HG02610 (cell line): ENCODE data around the gene AP3S2.
"Not testable (repeated sequence)": the region's sequence is repeated elsewhere in the genome, so short reads cannot be mapped to it uniquely, and the experiment has no call there.

Experiments used
- ATAC-seq: cut with Tn5 transposase; IDR thresholded peaks from one replicate; pipeline ENCODE4 v1.9.1; 2021; ENCODE audit warnings: mild to moderate bottlenecking, moderate library complexity; ENCODE audit not compliant: unreplicated experiment

The AP3S2 gene

DNA sequence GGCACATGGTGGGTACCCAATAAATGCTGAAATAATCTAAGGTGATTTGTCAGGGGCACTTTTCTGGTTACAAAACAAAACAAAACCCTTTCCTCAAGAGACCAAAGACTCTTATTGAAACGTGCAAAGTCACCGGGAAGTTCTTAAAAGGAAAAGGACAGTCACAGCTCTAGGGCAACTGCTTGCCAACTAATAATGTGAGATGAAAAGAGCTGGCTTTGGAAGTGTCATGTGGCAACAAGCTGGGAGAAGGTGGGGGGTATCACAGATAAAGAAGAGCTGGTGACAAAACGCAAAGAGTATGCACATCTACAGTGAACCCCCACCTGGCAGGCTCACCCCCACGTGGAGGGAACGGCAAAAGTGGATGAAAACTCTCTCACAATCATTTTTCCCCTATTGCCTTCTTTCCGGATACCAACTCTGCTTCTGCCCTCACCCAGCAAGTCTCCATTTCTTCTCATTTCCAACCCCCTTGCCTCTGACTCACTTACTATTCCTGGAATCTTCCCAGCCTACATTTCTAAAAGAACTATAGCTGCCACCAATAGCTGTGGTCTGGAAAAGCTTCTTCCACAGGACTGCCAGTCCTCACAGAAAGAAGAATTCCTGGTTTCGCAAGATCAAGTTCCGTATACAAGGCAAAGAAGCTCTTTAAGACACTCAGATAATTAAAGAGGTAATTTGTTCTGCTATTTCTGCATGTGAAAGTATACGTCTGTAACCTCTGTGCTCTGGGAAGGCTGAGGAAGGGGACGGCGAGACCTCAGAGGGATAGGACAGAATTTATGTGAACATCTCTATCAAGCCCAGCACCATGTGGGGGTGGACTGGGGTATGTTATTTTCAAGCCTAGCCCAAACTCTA, 57.3 kb downstream of the AP3S2 start:
- ATAC-seq = no peak

DNA sequence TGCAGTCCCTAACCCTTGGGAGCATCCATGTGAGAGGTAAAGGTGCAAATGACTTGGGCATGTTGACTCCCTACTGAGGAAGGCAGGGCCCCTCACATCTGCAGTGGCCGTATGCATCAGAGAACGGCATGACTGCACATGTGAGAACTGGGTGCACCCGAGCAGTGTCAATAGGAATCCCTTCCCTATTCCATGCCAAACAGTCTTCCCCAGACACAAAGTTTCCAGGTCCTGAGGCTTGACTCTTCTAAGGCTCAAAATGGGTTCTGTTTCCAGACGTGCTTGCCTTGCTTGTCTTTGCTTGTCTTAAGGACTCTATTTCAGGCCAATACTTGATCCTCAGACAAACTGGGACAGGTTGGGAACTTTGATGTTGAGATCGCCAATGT, 58.6 kb downstream of the AP3S2 start:
- ATAC-seq = no peak

DNA sequence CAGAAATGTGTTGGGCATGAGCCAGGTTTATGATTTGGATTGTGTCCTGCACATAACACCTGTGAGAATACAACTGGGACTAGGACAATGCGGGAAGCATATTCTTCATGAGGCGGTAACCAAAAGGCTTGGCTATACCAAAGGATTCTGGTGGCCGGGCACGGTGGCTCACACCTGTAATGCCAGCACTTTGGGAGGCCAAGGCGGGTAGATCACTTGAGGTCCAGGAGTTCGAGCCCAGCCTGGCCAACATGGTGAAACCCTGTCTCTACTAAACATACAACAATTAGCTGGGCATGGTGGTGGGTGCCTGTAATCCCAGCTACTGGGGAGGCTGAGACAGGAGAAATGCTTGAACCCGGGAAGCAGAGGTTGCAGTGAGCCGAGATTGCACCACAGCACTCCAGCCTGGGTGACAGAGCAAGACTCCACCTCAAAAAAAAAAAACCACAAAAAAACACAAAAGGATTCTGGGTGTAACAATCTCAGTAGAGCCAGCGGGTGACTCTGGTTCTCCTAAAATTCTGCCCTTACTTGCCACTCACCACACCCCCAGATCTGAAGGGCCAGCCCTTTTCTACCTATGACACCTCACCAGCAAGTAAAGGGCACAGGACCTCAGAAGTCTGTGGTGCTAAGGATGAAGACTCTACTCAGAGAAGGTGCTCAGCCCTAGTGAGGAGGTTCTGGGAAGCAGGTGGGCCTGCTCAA, 59.2 kb downstream of the AP3S2 start:
- ATAC-seq = not testable (repeated sequence)

DNA sequence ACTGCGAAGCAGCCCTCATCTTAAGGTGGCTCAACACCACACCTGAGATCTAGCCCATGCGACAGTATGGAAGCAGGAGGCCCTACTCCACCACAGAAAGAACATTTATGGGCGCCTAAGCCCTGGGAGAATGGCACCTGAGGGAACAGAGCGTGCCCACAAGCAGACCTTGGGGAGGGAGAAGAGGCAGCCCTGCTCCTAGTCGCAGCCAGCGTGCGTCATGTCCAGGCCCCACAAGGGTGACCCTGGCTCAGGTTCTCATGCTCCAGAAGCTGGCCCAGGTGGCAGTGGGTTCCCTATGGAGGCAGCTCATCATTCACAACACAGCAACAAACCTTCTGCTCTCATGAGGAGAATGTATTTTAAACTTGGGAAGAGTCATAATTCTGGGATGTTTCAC, 59.8 kb downstream of the AP3S2 start:
- no peak for ATAC-seq

DNA sequence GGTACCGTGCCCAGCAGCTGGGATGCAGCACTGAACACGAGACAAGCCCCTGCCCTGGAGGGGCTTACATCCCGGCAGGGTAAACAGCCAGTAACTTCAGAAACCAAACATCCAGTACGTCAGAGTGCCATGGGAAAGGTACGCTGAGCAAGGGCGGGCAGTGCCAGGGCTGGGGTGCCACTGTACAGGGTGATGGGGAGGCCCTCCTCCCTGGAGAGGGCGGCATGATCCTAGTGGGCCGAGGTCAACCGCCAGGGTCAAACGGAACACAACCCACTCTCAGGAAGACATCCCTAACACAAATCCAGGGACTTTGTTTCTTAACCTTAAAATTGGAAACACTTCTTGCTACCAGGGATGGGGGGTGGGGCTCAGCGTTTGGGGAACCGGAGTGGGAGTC, 63.2 kb downstream of the AP3S2 start:
- no peak for ATAC-seq

DNA sequence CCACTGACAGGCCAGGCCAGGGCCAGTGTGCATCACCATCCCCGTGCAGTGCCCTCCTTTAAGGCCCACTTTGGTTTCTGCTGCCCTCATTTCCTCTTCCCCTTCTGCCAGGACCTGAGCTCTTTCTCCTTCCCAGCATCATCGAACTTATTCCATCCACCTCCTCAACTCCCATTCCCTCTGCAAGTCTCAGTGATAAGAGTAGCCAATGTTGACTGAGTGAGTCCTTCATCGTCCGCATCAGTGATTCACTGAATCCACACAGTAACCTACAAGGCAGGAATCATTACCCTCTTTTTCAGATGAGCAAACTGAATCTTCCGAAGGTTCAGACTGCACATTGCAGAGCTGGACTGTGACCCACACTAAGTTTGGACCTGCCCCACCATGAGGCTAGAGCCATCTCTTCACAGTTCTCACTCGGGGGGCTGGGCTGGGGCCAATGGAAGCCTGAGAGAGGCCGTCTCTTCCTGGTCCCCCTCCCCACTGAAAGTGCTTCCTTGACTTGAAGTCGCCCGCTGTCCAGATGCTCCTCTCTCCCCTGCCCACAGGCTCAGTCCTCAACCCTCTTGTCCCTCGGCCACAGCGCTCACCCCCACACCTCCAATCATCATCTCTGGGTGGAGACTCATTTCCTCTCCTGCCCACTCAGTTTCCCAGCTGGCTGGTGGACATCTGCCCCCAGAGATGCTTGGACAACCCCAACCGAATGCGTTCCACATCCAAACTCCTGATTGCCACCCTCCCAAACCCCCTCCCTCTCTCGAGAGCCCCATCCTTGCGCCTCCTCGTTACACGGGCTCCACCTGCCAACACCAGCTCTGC, 64.0 kb downstream of the AP3S2 start:
- no peak for ATAC-seq

DNA sequence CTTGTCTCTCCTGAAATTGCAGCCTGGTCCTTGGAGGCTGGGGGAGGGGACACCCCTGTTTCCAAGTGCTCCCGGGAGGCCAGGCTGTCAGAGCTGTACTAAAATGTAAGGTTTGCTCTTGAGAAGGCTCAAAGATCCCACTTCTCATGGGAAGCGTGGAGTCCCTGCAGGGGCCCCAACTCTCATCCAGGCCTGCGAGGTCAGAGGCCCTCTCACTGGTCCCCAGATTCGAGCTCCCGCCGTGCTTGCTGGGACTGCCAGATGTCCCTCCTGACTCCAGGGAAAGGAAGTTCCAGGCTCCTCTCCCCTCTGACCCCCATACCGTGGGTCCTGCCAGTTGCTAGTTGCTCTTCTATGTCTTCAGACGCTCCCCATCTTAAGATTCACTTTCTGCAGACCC, 64.6 kb downstream of the AP3S2 start:
- ATAC-seq = no peak

DNA sequence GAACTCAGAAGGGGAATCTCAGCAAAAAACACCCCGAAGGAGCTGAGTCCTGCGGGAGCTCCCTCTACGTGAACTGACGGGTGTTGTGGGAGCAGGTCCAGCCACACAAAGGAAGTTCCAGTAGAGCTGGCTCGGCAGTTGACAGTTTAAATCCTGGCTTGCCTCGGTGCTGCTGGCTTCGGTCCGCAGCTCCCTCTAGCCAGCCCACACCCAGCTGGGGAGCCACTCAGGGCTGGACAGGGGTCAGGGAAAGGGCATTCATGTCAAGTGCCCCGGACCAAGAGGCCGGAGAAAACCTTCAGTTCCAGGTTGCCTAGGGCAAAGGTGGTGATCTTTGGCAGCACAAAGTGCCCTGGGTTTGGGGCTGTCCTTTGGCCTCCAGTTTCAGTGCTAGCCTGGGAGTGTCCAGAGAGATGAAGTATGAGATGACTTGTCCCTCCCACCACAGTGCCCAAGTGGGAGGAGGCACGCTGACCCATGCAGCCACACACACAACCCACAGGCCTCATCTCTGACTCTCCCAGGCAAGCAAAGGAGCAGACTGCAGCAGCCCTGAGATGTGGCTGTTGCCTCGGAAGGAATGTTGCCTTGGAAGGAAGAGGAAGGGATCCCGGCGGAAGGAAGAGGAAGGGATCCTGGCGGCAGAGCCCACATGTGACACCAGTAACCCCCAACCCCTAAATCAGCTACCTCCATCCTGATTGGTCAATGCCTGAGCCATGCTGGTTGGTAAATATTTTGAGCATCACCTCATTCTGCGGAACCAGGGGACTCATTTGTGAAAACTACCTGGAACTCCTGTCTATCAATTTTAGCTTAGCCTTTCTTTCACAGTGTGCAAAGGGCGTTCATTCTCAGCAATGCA, 65.3 kb downstream of the AP3S2 start:
- ATAC-seq = no peak

DNA sequence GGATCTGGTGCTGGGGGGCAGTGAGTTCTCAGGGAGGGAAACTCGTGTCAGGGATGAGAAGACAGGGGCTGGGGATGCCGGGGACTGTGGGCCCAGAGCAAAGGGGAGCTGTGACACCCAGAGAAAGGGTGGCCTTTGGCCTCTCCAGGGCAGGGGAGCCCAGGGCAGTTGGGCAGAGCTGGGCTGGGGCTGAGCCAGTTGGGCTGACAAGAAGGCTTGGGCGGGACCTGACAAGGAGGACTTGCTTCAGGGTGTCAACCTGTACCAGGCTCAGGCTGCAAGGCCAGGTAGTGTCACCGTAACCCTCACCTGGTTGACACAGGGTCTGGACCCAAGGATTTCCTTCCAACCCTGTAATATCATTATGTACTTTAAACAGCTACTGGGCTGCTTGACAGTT, 66.0 kb downstream of the AP3S2 start:
- ATAC-seq = no peak

DNA sequence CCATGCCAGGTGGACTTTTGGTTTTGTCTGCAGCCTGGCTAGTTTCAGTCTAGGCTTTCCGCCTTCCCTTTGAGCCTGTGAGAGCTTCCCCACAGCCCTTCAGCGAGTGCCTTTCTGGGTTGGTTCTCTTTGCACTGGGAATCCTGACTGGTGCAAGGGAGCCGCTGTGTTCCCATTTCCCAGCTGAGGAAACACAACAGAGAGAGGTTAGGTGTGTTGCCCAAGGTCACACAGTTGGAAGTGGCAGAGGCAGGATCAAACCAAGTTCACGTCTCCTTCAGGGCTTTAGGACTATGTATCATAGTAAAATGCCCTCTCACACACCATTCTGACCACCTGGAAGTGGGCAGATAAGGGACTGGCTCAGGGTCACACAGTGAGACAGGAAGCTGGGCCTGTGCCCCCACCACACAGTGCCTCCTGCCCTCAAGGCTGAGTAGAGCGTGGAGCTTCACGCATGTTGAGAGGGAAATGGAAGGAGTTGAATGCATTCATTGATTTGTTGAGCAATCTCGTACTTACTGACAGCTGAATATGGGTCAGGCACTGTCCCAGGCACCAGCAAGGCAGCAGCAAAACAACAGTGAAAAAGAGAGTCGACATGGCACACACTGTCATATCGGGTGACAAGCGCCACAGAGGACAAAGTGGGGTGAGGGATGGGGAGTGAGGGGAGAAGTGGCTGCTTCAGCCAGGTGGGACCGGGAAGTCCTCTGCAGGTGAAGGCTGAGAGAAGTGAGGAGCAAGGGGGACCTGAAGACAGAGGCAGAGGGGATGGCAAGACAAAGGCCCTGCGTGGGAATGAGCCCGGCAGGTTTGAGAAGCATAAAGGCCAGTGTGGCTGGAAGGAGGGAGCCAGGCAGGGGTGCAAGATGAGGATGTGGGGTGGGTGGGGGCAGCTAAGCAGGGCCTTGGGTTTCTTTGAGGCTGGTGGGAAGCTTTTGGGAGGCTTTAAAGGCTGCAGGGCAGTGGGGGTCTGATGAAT, 66.8 kb downstream of the AP3S2 start:
- no peak for ATAC-seq

DNA sequence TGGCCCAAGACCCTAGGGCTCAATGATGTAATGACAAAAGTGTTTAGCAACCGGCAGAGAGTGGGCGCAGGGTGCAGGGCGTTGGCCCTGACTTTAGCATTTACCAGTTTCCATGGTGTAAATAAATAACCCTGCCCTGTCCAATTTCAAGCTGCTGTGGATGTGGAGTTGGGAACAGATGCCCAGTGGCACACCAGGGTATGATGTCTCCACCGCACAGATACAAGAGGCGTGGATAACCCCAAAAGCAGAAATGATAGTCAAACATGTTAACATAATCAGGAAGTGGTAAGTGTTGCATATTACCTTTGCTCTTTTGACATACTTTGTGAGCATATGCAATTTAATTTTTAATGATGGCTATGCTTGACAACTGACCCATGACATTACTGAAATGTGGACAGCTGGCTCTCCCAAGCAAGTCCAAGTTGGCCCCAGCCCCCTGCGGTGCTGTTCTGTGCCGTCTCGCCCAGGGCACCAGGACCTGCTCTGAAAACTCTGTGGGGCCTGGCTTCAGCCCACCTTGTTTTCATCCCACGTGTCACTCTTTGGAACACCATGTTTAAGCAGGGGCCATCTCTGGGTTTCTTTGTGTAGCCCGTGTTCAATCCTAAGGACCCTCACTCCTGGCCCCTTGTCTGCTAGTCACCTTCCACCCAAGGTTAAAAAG, 68.4 kb downstream of the AP3S2 start:
- no peak for ATAC-seq

DNA sequence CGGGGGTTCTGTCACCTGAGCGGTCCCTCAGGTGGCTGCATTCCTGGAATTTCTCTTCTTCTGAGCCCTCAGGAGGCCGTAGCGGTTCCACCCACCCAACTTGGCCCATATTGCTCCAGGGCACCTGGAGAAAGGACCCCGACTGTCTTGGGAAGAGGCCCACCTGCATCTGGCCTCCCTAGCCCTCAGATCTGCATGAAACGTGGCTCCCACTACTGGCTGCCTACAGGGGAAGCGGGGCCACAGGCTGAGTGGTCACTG, 69.3 kb downstream of the AP3S2 start:
- no peak for ATAC-seq

DNA sequence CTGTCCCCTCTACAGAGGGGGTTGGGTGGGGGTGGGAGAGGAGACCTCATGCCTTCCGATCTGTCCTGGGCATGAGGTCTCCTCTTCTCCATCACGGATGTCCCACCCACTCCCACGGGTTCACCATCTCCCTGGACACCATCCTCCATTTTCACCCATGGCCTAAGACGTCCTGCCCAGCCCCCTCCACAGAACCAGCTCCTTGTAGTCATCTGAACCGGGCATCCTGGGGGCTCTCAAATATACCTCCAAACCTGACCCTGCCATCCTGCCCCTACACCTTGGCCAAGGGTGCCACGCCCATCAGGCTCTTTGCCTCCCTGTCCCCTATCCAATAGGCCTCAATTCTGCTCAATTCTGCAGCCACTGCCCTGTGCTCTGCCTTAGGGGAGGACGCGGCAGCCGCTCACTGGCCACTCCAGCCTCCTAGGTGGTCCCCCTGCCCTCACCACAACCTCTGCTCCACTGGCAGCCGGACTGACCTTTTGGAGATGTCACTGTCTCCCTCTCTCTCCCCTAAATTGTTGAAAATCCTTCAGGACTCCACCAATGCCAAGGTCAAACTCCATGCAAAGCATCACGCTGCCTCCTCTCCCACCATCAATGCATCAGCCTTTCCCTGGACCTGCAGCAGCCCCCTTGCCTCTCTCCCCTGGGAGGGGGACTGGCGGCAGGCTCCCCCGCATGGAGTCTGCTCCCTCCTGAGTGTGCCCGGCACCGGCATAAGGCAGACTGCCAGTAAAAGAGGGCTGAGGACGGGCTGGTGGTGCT, 69.8 kb downstream of the AP3S2 start:
- no peak for ATAC-seq

DNA sequence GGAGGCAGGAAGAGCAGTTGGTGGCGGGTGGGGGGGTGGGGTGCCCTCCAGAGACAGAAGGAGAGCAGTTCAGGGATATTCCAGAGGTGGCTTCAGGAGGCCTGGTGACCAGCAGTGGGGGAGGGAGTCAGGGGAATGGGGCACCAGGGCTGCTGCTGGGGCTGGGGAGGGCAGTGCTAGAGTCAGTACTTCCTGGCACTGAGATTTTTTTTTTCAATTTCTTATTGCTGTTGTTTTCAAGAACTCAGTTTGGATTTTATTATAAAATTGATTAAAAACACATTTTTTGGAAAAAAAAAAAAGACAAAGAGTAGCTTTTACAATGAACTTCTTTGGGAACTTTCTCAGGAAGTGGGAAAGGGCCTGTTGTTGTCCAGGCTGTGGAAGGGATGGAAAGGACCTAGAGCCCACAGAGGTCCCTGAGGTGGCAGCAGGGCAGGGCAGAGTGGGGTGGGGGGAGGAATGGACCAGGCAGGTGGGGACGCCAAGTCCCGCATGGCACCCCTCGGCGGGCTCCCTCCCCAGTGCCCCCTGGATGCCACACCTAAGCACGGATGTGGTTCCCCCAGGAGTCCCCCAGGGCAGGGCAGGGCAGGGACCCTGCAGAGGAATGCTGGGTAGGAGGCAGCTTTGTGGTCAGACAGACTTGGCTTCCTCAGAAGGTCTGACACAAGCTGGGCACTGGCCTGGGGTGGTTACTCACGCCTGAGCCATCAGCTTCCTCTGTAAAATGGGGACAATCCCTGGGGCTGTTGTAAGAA, 70.7 kb downstream of the AP3S2 start:
- ATAC-seq = no peak

DNA sequence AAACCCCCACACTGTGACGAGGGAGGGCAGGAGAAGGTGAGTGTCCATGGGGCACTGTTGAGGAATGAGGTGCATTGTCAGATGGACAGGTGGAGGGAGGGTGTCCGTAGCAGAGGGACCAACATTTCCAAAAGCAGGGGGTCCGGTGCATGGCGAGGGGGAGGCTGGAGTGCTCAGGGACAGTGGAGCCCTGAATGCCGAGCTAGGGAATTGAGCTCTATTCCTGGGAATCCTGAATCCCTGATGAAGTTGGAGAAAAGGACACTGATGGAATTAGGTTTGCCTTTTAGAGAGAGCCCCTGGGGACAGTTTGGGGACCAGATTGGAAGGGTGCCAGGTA, 71.2 kb downstream of the AP3S2 start:
- ATAC-seq = no peak

DNA sequence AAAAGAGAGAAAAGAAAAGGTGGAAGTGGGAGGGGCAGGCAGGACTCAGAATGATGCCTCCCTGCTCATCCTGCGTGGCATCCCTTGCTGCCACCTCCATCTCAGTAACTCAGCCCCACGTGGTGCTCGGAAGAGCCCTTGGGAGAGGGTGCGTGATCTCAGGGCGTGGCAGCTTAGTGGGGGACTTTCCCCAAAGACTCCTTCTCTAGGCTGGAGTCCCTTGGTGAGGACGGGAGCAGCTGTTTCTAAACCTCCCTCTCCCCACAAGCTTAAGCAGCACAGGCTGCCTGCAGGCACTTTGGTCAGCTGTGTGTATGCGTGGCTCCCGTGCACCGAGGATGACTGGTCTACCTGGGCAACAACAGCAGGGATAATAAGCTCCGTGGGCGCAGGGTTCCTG, 71.8 kb downstream of the AP3S2 start:
- ATAC-seq = no peak

DNA sequence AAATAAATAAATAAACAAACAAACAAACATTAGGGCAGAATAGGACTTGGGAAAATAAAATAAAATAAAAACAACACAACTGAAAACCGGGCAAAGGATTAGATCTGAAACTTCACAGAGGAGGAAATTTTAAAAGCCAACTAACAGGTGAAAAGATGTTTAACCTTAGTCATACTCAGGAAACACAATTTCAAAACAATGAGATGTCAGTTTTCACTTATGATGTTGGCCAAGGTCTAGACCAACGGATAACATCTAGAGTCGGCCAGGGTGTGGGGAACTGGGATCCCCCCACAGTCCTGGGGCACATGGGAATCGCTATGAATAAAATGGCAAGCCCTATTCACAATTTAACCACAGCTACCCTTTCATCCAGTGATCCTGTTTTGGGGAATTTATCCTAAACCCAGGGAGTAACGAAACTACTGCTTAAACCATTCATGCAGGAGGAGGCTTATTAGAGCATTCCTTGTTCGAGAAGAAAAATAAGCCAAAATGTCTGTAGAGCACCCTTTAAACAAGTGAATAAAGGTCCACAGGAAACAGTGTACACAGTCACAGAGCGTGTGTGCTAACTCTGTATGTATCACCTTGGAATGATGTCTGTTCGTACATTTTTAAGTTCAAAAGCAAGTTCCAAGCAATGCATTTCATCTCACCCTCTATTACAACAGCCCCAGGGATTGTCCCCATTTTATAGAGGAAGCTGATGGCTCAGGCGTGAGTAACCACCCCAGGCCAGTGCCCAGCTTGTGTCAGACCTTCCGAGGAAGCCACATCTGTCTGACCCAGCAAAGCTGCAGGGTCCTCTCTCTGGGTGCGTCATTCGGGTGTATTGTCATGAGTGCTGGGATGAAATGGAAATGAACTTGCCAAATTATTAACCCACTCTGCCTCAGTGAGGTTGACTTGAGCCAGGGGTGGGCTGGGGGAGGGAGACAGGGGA, 72.9 kb downstream of the AP3S2 start:
- ATAC-seq = no peak
